ENCODE data around the gene OR5L2.

Gene OR5L2

GRCh38 chr11:55826919-55827318 lies at the start of gene OR5L2:
Gene OR5L2, plus strand, starts transcription at chr11:55827219. Its CDS starts 0 bp downstream, at chr11:55827219.
- no peak within 1 kb of the TSS for H3K4me3 ChIP-seq (ENCODE audit: low read depth, low read length)
- no peak for DNase-seq (ENCODE audit: low read depth)
- TF ChIP-seq CTCF (IDR thresholded peaks at IDR 0.05; ENCODE audit: insufficient read depth, low read depth, low read length, missing control alignments): no peak

- DNase-seq (ENCODE audit: low read depth): no peak
- TF ChIP-seq CTCF (IDR thresholded peaks at IDR 0.05; ENCODE audit: insufficient read depth, low read depth, low read length, missing control alignments): no peak
- H3K4me3 ChIP-seq (ENCODE audit: low read depth, low read length): no peak overlapping the region
Observed at GRCh38 chr11:55791606-55792005, 35.4 kb upstream of the OR5L2 start.

- no peak for DNase-seq (ENCODE audit: low read depth)
- H3K4me3 ChIP-seq (ENCODE audit: low read depth, low read length): no peak overlapping the region
- TF ChIP-seq CTCF (IDR thresholded peaks at IDR 0.05; ENCODE audit: insufficient read depth, low read depth, low read length, missing control alignments): no peak
Observed at GRCh38 chr11:55793321-55793720, 33.7 kb upstream of the OR5L2 start.

GRCh38 chr11:55795256-55795655 lies 31.8 kb upstream of the OR5L2 start, which contains the start of gene OR5D14:
Gene OR5D14, plus strand, starts transcription at chr11:55795556. Its CDS starts 0 bp downstream, at chr11:55795556.
- DNase-seq (ENCODE audit: low read depth): no peak
- no peak for TF ChIP-seq CTCF (IDR thresholded peaks at IDR 0.05; ENCODE audit: insufficient read depth, low read depth, low read length, missing control alignments)
- no peak within 1 kb of the TSS for H3K4me3 ChIP-seq (ENCODE audit: low read depth, low read length)

GRCh38 chr11:55806248-55806647 lies 20.8 kb upstream of the OR5L2 start:
- no peak overlapping the region for H3K4me3 ChIP-seq (ENCODE audit: low read depth, low read length)
- DNase-seq (ENCODE audit: low read depth): no peak
- TF ChIP-seq CTCF (IDR thresholded peaks at IDR 0.05; ENCODE audit: insufficient read depth, low read depth, low read length, missing control alignments): no peak

- no peak for DNase-seq (ENCODE audit: low read depth)
- TF ChIP-seq CTCF (IDR thresholded peaks at IDR 0.05; ENCODE audit: insufficient read depth, low read depth, low read length, missing control alignments): no peak
Observed at GRCh38 chr11:55811067-55811466, 16.0 kb upstream of the OR5L2 start, which contains the start of gene OR5L1. Gene OR5L1, plus strand, starts transcription at chr11:55811367. Its CDS starts 100 bp downstream, at chr11:55811467.

GRCh38 chr11:55819330-55819729 lies 7.7 kb upstream of the OR5L2 start, which contains the start of gene OR5D18:
Gene OR5D18, plus strand, starts transcription at chr11:55819630. Its CDS starts 0 bp downstream, at chr11:55819630.
- H3K4me3 ChIP-seq (ENCODE audit: low read depth, low read length): no peak within 1 kb of the TSS
- no peak for DNase-seq (ENCODE audit: low read depth)
- TF ChIP-seq CTCF (IDR thresholded peaks at IDR 0.05; ENCODE audit: insufficient read depth, low read depth, low read length, missing control alignments): no peak

More at GRCh38 chr11:55811067-55811466, 16.0 kb upstream of the OR5L2 start, which contains the start of gene OR5L1:
- H3K4me3 ChIP-seq (ENCODE audit: low read depth, low read length): no peak within 1 kb of the TSS

All from GM12865 (cell line).